HG02852 (cell line): ENCODE results near the gene COL4A1.

Experiments
- ATAC-seq: cut with Tn5 transposase; IDR thresholded peaks from one replicate; pipeline ENCODE4 v1.9.1; 2021; ENCODE audit warnings: mild to moderate bottlenecking, moderate library complexity; ENCODE audit not compliant: unreplicated experiment

Gene COL4A1

DNA sequence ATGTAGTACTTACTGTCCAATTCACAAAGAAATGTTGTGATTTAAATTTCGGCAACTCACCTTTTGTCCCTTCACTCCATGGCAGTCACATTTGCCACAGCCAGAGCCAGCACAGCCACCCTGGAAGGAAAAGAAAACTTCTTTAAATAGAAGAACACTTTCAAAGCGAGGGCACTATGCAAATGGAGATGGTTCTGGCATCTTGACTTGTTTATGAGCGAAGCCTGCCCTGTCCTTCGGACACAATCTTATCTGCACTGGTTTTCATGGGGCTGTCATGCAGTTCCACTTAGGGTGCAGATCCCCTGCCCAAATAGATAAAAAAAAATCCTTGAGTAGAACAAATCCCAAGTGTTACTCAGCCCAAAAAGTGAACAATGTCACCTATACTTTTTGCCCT, 64.3 kb downstream of the COL4A1 start:
- no peak for ATAC-seq

GRCh38 chr13:110240943-110241342, 66.0 kb downstream of the COL4A1 start:
- ATAC-seq = no peak

- ATAC-seq = no peak
Measured at GRCh38 chr13:110240352-110240751, 66.6 kb downstream of the COL4A1 start.

DNA sequence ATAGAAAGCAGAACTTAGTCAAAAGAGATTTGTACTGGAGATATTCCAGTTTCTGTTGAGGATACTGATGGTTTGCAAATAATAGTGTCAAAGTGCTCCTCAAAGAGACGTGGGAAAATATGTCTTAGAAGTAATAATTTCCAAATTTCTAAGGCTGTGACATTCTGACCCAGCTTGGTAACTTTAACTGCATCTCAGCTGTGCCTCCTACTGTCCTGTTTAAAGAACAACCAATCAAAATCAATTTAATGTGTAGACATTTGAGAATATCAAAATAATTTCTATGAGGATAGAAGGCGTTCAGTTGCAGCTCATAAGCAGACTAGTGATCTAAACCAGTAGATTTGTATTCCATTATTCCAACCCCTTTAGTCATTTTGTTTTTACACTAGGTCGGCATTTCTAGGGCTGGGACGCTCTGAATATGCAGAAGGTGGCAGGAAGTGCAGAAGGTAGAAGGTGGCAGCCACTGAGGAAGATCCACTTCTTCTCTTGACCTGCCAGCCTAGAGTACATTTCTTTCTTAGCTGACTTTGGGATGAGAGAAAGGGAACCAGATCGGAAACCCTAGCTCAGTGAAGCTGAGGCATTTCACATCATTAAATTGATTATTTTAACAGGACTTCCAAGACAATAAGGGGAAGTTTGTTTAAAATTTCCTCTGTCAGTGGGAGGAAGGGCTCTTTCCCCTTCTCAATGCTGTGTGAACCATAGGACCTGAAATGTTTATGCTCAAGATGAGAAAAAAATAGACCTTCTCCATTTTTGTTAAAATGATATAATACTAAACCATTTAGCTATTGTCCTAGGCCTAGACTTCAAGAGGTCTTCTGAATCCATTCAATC, 67.5 kb downstream of the COL4A1 start:
- no peak for ATAC-seq

DNA sequence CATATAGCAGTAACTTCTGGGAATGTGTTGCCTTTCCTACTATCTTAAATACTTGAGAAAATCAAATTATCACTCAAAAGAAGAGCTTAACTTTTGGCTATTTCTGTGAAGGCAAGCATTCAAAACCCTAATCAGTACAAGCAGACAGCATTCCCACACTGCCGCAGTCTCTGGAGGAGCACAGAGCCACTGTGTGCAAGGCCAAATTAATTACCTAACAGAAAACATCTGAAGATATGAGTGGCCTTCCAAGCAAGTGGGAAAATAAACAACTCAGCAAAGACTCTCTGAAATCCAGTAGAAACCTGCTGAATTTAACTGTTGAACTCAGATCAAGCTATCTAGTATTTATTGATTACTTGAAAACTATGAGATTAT, 68.2 kb downstream of the COL4A1 start:
- no peak for ATAC-seq

DNA sequence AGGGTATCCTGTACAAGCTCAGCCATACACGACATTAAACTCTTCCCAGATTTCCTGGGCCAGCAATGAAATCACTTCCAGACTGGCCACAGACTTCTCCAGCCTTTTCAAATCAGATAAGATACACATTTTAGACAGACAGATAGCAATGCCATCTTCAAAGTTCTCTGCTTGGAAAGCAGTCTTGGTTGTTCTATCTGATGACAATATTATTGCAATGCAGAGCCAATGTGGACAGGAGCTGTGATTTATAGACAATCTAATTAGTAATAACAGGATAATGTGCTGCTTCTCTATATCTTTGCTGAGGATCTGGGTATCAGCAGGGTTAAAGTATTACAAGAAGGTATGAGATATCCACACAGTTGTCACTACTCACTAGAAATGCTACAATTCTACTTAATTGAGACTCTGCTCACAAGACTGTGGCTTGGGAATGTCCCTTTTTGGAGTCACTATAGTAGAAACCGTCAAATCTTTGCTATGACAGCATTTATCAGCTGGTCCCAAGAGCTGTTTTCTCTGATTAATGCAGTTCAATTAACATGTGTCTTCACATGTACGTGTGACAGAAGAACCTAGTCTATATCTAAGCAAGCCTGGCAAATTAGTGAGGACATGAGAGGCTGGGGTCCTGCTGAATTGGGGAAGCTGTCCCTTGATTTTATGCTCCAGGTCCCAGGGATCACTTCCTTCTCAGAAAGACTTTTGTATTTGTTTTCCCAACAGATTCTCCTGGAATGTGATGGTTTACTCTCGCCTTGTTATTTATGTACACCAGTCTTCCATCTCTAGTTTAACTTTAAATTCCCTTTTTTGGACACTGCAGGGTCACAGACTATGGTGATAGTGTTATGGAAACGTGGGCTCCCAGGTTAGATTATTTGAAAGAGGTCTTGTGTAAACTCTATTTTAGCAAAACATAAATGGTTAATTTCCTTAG, 68.8 kb downstream of the COL4A1 start:
- ATAC-seq = no peak

DNA sequence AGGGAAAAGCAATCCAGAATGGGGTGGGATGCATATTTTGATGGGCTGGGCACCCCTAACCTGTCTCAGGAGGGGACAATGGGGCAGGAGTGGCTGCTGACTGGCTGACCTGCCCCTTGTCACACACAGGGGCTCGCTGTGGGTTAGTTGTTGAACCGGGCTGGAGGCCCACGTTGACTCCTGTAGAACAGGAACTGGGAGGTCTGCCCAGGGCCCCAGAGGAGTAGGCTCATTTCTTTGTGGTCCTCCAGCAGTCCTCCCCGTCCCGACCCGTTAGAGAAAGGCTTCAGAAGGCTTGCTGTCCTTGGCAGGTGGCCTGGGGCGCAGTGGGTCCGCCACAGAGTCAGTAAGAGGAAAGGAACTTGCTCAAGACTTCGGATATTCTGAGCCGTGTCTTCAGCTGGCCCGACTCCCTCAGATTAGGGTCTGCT, 70.1 kb downstream of the COL4A1 start:
- no peak for ATAC-seq

DNA sequence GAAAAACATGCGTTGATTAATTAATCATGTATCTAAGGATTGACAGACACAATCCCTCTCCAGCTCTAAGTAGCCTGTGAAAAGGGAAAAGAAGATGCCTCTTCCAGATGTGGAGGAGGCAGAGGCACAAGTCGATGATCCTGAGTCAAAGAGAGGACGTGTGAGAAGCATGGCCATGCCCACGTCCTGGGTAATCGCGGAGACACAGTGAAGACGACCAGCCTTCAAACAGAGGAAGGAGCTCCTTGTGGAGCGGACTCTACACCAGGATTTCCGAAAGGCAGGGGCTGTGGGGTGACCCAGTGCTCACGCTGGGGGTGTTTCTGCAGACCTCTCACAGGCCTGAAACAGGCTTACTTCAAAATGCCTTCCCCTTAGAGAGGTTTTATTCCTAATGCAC, 70.5 kb downstream of the COL4A1 start:
- no peak for ATAC-seq

DNA sequence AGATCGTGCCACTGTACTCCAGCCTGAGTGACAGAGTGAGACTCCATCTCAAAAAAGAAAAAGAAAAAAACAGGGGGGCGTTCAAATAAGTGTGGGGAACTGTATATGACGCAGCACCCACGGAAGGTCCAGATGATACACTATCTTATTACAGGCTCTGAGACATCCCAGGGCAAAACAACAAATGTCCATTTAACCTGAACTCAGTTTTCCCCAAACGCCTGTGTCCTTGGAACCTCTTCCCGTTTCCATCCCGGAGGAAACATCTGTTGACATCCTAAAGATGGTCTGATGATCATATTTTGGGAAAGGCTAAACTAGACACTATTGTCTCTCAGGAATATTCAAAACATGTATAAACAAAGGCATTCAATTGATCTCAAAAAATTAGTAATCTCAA, 72.4 kb downstream of the COL4A1 start:
- ATAC-seq = no peak

DNA sequence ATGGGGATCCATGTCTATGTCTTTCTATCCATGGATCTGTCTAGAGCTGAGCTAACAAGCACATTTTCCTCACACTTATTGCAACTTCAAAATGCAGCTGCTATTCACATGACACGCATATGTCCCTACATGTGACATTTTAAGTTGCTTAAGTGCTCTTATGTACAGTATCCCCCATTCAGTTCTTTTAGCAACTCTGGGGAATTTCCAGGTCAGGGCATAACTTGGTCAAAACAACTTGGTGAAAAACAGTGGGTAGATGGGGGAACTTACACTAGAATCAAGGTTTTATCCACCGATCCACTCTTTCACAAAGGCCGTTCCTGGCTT, 73.0 kb downstream of the COL4A1 start:
- ATAC-seq = no peak

- no peak for ATAC-seq
Measured at GRCh38 chr13:110233181-110233950, 73.6 kb downstream of the COL4A1 start.

- ATAC-seq = no peak
Measured at GRCh38 chr13:110232756-110233155, 74.2 kb downstream of the COL4A1 start.

DNA sequence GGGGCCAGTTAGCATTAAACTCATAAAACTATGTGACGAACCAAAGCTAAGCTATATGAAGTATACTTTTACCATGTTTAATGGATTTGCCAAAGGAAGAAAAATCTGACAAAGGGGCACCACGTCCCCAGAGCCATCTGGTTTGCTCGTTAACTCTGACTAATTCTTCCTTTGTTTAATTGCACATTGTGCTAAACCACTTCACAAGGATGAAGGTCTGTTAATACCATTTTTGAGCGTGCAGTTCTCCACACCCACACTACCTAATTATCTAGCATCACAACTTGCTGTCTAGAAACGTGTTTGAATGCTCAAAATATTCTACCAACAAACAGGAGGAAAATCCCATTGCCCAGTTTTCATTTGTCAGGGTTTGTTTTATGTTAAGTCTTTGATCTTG, 74.8 kb downstream of the COL4A1 start:
- no peak for ATAC-seq

GRCh38 chr13:110231348-110232047, 75.5 kb downstream of the COL4A1 start:
- no peak for ATAC-seq

DNA sequence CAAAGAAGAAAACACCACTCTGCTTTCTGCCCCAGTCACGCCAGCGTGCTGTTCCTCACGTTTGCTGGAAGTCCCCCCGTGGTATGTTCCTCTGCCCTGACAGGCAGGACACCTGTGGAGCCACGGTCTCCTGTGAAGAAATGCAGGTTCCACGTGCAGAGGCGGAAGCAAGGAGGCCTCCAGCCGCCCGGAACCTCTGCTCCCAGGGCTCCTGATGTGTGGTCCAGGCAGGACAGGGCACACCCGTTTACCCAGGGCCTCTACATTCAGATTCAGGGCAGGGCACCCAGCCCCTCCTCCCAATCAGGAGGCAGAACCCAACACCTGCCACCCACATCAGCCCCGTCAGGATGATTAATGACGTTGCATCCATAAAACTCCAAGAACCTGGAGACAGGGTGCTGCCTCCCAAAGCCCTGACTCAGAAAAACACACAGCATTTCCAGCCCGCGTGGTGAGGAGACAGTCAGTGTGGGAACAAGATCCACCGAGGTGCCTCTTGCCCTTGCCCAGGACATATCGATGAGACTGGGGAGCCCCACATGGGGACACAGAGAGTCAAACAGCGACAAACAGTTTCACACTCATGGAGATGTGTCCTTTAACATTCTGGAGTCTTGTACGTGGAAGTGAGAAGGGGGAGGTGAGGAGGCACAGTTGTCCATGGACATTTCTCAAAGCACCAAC, 76.2 kb downstream of the COL4A1 start:
- ATAC-seq = no peak

DNA sequence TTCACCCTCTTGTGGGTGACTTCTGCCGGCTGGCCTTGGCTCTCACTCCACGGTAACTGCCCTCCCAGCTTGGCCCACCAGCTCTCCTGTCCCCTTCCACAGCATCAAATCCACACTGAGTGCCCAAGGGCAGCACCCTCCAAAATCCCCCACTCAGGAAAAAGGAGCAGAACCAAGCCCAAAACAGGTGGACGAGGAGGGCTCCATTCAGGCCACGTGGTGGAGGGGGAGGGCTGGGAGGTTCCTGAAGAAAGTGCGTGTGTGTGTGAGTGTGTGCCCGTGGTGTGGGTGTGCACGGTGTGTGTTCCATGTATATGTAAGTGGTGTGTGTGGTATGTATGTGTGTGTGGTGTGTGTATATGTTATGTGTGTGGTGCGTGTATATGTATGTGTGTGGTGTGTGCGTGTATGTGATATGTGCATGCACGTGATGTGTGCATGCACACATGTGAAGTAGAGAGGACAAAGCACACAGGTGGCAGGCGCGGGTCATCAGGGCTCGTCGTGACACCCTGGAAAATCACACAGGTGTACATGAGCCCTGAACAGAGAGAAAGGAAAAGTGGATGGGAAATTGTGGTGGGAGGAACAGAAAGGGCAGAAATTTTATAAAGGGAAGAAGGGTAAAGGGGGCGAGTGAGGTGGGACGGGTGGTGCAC, 76.9 kb downstream of the COL4A1 start:
- no peak for ATAC-seq

DNA sequence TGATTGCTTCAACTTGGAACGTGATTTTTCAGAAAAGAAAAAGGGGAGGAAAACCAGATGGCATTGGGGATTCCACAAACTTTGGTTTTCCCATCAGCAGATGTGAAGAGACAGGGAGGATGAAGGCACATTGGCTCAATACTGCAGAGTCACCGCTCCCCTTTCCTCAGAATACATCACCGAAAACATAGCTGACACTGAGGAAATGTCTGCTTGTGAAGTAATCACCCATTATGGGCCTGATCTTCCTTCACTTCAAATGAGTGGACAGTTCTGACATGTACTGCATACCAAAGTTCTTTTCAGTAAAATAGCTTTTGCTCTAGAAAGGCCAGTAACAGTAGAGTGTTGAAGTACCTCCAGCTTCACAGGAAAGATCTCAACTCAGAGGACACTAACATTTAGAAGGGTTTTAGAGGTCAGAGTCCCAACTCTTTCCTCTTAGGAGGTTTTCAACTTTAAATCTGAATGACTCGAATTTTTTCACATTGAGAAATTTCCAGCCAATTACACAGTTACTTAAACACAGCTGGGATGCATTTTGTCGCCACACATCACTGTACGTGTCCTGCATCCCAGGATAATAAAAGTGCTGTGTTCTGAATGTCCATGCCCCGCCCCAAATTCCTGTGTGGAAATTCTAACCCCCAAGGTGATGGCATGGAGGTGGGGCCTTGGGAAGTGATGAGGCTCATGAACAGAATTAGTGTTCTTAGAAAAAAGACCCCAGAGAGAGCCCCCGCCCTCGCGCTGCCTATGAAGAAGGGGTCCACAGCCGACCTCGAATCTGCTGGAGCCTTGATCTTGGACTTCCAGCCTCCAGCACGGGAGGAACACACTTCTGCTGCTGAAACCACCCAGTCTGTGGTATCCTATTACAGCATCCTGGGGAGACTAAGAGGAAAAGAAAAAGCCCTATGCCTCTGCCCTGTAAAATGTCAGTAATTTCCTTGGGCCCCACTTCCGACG, 77.7 kb downstream of the COL4A1 start:
- ATAC-seq = no peak

GRCh38 chr13:110227864-110228643, 78.9 kb downstream of the COL4A1 start:
- ATAC-seq = no peak
